Stimulated activated CD8-positive, alpha-beta memory T cell treated with anti-CD3 and anti-CD28 coated beads, Interleukin-4, amount 100 ng/mL, for 48 hours (primary cell): ENCODE measurements around the gene CEP350.
"Not testable (repeated sequence)": the region's sequence is repeated elsewhere in the genome, so short reads cannot be mapped to it uniquely, and the experiment has no call there.

Experiments
- DNase-seq: peaks from one replicate; pipeline ENCODE4 v3.0.0-alpha.2; 2020

The CEP350 gene

GRCh38 chr1:179951383-179952144 lies 3.0 kb upstream of the CEP350 start:
- DNase-seq = no peak

- no peak for DNase-seq
These were observed 2.4 kb upstream of the CEP350 start for GRCh38 chr1:179952186-179952585.

GRCh38 chr1:179953974-179954492 lies 577 bp upstream of the CEP350 start:
- peak; percentile 53 for DNase-seq

- no peak for DNase-seq
These were observed 674 bp downstream of the CEP350 start for GRCh38 chr1:179955287-179955680.

GRCh38 chr1:179955731-179956130 lies 1.1 kb downstream of the CEP350 start:
- DNase-seq = no peak

- no peak for DNase-seq
These were observed 3.7 kb downstream of the CEP350 start for GRCh38 chr1:179958359-179958758.

GRCh38 chr1:179962168-179962567 lies 7.6 kb downstream of the CEP350 start:
- not testable (repeated sequence) for DNase-seq

GRCh38 chr1:179966551-179966950 lies 11.9 kb downstream of the CEP350 start:
- no peak for DNase-seq

GRCh38 chr1:179968284-179968993 lies 13.8 kb downstream of the CEP350 start:
- no peak for DNase-seq

GRCh38 chr1:179968994-179969919 lies 14.6 kb downstream of the CEP350 start:
- DNase-seq = no peak

- no peak for DNase-seq
These were observed 15.4 kb downstream of the CEP350 start for GRCh38 chr1:179969962-179970361.

GRCh38 chr1:179971563-179972496 lies 17.2 kb downstream of the CEP350 start:
- DNase-seq = no peak

GRCh38 chr1:179973198-179974110 lies 18.8 kb downstream of the CEP350 start:
- no peak for DNase-seq

GRCh38 chr1:179976970-179977651 lies 22.5 kb downstream of the CEP350 start:
- no peak for DNase-seq

- DNase-seq = no peak
These were observed 23.8 kb downstream of the CEP350 start for GRCh38 chr1:179978199-179979079.

- no peak for DNase-seq
These were observed 29.5 kb downstream of the CEP350 start for GRCh38 chr1:179984101-179984500.

GRCh38 chr1:179984942-179985341 lies 30.3 kb downstream of the CEP350 start:
- DNase-seq = no peak

- DNase-seq = no peak
These were observed 36.2 kb downstream of the CEP350 start for GRCh38 chr1:179990847-179991246.

GRCh38 chr1:179995576-179995975 lies 41.0 kb downstream of the CEP350 start:
- DNase-seq = no peak
